Measurements from ENCODE around the gene TARM1.

The TARM1 gene

DNA sequence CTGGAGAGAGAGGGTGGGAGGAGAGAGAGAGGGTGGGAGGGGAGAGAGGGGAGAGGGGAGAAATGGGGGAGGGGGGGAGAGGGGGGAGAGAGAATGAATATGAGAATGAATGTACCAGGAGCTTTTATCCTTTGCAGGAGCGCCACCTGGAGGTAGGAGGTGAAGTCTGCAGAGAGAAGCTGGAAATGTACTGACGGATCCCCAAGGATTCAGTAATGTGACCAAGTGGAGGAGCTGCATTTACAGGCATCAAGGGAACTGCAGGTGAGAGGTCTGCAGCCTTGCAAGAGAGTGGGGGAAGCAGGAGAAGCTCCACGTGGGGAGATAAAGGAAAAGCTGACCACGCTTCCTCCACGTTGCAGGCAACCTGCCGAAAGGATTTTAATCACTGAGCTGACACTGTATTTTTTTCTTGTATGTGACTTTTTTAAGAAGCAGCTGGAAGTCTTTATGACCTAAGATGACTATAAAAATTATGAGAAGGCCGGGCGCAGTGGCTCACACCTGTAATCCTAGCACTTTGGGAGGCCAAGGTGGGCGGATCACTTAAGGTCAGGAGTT, 51.2 kb downstream of the TARM1 start:
- no peak for FAIRE-seq

DNA sequence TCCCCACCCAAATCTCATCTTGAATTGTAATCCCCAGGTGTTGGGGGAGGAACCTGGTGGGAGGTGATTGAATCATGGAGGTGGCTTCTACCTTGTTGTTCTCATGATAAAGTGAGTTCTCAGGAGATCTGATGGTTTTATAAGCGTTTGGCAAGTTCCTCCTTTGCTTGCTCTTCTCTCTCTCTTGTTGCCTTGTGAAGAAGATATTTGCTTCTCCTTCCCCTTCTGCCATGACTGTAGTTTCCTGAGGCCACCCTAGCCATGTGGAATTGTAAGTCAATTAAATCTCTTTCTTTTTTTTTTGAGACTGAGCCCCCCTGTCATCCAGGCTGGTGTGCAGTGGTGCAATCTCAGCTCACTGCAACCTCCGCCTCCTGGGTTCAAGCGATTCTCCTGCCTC, 51.9 kb downstream of the TARM1 start:
- FAIRE-seq: no peak

DNA sequence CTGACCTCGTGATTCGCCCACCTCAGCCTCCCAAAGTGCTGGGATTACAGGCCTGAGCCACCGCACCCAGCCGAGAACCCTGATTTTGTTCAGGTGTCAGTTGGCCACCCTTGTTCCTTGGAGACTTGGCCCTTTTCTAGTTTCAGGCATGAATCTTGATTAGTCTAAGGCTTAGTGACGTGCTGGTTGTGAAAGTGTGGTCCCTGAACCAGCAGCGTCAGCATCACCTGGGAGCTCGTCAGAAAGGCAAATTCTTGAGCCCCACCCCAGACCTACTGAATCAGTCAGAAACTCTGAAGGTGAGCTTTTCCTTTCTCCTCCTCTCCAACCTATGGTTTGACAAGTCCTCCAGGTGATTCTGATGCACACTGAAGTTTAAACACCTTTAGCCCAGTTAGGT, 54.5 kb downstream of the TARM1 start:
- no peak for FAIRE-seq

DNA sequence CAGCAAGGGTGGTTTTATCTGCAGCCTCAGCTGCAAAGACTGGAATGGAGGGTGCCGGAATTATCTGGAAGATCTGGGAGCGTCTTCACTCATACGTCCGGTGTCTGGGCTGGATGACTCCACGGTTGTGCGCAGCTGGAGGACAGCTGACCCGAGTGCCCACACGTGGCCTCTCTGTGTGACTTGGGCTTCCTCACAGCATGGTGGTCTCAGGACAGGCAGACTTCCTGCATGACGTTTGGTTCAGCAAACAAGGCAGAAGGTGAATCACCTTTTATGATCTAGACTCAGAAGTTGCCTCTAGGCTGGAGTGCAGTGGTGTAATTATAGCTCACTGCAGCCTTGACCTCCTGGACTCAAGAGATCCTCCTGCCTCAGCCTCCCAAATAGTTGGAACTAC, 56.5 kb downstream of the TARM1 start:
- no peak for FAIRE-seq

DNA sequence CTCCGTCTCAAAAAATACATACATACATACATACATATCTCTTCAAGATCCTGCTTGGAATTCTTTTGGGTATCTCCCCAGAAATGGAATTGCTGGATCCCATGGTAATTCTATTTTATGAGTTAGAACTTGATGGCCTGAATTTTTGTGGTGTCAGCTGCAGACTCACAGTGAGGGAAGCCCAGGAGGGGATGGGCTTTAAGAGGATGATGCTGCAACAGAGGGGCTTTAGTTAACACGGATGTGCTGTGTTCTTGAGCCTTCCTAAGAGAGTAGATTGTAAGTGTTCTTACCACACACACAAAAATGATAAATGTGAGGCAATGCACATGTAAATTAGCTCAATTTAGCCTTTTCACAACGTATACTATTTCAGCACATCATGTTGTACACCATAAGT, 58.0 kb downstream of the TARM1 start:
- FAIRE-seq: no peak

DNA sequence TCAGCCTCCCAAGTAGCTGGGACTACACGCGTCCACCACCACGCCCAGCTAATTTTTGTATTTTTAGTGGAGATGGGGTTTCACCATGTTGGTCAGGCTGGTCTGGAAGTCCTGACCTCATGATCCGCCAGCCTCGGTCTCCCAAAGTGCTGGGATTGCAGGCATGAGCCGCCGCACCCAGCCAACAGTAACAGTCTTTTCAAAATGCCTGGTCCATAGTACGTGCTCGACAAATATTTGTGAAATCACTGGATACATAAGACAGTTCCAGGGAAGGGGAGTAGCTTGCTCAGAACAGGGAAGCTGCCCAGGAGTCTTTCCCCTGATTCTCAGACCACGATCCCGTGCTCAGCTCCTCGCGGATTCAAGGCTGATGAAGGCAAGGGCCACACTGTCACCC, 59.2 kb downstream of the TARM1 start:
- no peak for FAIRE-seq

DNA sequence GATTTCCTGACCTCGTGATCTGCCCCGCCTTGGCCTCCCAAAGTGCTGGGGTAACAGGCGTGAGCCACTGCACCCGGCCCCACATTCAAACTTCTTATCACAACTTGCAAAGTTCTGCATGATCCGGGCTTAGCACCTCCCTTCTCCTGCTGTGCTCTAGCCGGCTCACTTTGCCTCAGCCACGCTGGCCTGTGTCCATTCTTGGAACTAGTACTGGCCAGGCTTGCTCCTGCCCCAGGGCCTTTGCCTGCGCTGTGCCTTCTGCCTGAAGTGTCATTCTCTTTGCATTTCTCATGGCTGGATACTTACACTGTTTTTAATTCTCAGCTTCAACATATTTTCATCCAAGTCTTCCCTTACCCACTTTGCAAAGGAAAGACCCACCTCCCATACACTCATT, 59.8 kb downstream of the TARM1 start:
- FAIRE-seq: no peak

Measured in G401.6 (cell line).